A673 (cell line): ENCODE measurements around the gene HPSE2. TPM values are rescaled to one million over a fixed set of nuclear protein-coding genes. Genes with fewer than 3 reads are reported as not detected.

Experiments
- BruUV-seq: library from RNA; stranded (reverse); fragments of 400-500 nt; replicated peaks from 2 replicates; lab custom pipeline; 2021; lab: Mats Ljungman, UMichigan
- CTCF ChIA-PET: fragments of 300-600 bp; sonication (Branson Sonifier 250); formaldehyde crosslinking; loops from one replicate; lab custom pipeline; 2022; ENCODE audit warnings: antibody characterized with exemption; lab: Charles Lee
- POLR2A ChIA-PET: fragments of 300-600 bp; sonication (Branson Sonifier 250); formaldehyde crosslinking; loops from one replicate; lab custom pipeline; 2022; ENCODE audit warnings: antibody characterized with exemption; ENCODE audit not compliant: low non-redundant PET; lab: Charles Lee
- DNase-seq: peaks from one replicate; pipeline ENCODE4 v3.0.0-alpha.2; 2015; ENCODE audit warnings: low spot score
- H3K27ac ChIP-seq: fragments of 200-600 bp; sonication (generic); 2 replicates; pipeline ENCODE4 v1.5.1; 2016; ENCODE audit warnings: mixed run types, low read depth, mild to moderate bottlenecking, mixed read lengths, antibody characterized with exemption, low read length; ENCODE audit not compliant: poor library complexity, severe bottlenecking
- H3K27me3 ChIP-seq: fragments of 200-600 bp; sonication (generic); replicated peaks from 2 replicates; pipeline ENCODE4 v1.6.1; 2017; ENCODE audit warnings: mixed run types, low read depth, mild to moderate bottlenecking, mixed read lengths, antibody characterized with exemption, low read length; ENCODE audit not compliant: insufficient read depth, poor library complexity
- H3K36me3 ChIP-seq: fragments of 200-600 bp; sonication (generic); 2 replicates; pipeline ENCODE4 v1.6.1; 2016; ENCODE audit warnings: mixed run types, mild to moderate bottlenecking, mixed read lengths, antibody characterized with exemption, low read length; ENCODE audit not compliant: insufficient read depth, poor library complexity, severe bottlenecking
- H3K4me1 ChIP-seq: fragments of 200-600 bp; sonication (generic); 2 replicates; pipeline ENCODE4 v1.6.1; 2017; ENCODE audit warnings: mixed run types, mild to moderate bottlenecking, mixed read lengths, antibody characterized with exemption, low read length; ENCODE audit not compliant: insufficient read depth, poor library complexity, severe bottlenecking
- H3K4me3 ChIP-seq: fragments of 200-600 bp; sonication (generic); 2 replicates; pipeline ENCODE4 v1.5.1; 2016; ENCODE audit warnings: low read depth, mixed run types, mild to moderate bottlenecking, mixed read lengths, low read length; ENCODE audit not compliant: poor library complexity, severe bottlenecking
- H3K9me3 ChIP-seq: fragments of 200-600 bp; sonication (generic); 2 replicates; pipeline ENCODE4 v1.6.1; 2016; ENCODE audit warnings: mixed run types, low read depth, mild to moderate bottlenecking, mixed read lengths, antibody characterized with exemption, low read length; ENCODE audit not compliant: poor library complexity, severe bottlenecking
- CTCF ChIP-seq: fragments of 300-800, 200-600 bp; sonication (generic); conservative IDR thresholded peaks from 2 replicates; pipeline ENCODE4 v1.5.1; 2017; ENCODE audit warnings: low read depth, mild to moderate bottlenecking, antibody characterized with exemption, low read length, moderate library complexity, mixed read lengths
- EZH2 ChIP-seq: fragments of 200-600 bp; sonication (generic); IDR thresholded peaks from 2 replicates; pipeline ENCODE4 v1.6.1; 2017; ENCODE audit warnings: borderline replicate concordance, low read depth, mild to moderate bottlenecking, mixed read lengths, antibody characterized with exemption, low read length; ENCODE audit not compliant: poor library complexity, severe bottlenecking
- intact Hi-C: fragments of 100-400 bp; cut with micrococcal nuclease; formaldehyde crosslinking; loops from one replicate; pipeline ENCODE4 v1.10.0; 2022; ENCODE audit not compliant: unreplicated experiment
- total RNA-seq: library from RNA; stranded (reverse); gene quantifications from 2 replicates; pipeline ENCODE4 v1.2.3, GENCODE V29; 2021

HPSE2 gene
- total RNA-seq, 1 experiment from 2014 or later, result not detected

GRCh38 chr10:98971464-98971863 lies 264.2 kb downstream of the HPSE2 start:
- Histone ChIP-seq H3K36me3 (no peaks in the 10 kb centered on the region), H3K4me1 (no peaks in the 10 kb centered on the region), H3K9me3 (no peaks in the 10 kb centered on the region), H3K27ac (no peak overlapping the region), H3K27me3 (no peaks in the 10 kb centered on the region), H3K4me3 (no peak overlapping the region)
- ChIA-PET CTCF (no interaction called here), POLR2A (no interaction called here)
- no peak for DNase-seq
- intact Hi-C loops, result no loop called here
- no TSS peak for BruUV-seq
- TF ChIP-seq CTCF (no peak), EZH2 (no peak)

DNA sequence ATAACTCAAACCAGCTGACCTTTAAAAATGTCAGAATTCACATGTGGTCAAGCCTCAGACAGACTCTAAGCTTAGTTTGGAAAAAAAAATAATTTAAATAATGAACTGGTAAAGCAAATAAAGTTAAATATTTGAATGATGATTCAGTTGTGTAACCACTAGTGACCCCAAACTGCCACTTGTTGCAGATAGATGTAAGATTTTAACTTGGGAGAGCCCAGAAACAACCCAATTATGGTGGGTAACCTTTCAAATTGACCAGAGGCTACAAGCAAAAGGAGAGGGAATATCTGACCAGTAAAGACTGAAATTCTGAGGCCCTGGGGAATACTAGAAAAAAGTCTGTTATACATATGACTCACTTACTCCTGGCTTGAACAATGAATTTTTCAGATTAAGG lies 268.1 kb downstream of the HPSE2 start:
- Histone ChIP-seq H3K27me3 (no peaks in the 10 kb centered on the region), H3K27ac (no peak overlapping the region), H3K4me1 (no peaks in the 10 kb centered on the region), H3K36me3 (no peaks in the 10 kb centered on the region), H3K9me3 (no peaks in the 10 kb centered on the region), H3K4me3 (no peak overlapping the region)
- ChIA-PET CTCF (no interaction called here), POLR2A (no interaction called here)
- no peak for DNase-seq
- intact Hi-C loops, result no loop called here
- no TSS peak for BruUV-seq
- TF ChIP-seq CTCF (no peak), EZH2 (no peak)

DNA sequence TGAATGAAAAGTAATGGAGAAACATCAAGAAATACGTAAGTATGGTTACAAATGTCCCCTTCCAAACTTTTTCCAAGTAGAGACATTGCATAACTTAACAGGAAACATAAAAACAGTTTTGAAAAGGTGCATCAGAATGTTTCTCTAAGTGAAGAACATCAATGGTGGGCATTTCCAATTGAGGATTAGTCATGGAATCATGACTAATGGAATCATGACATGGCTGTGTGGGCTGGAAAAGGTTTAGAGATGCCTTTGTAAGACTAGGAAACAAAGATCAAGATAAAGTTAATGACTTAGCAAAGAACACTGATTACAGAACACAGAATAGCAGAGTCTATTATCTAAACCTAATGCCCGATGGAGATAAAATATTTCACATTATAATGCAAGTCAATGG lies 272.0 kb downstream of the HPSE2 start:
- POLR2A ChIA-PET, result no interaction called here
- H3K9me3 ChIP-seq, result no peaks in the 10 kb centered on the region
- no peaks in the 10 kb centered on the region for H3K27me3 ChIP-seq
- H3K27ac ChIP-seq, result no peak overlapping the region
- no peaks in the 10 kb centered on the region for H3K4me1 ChIP-seq
- CTCF ChIA-PET, result no interaction called here
- BruUV-seq, result no TSS peak
- H3K4me3 ChIP-seq, result no peak overlapping the region
- intact Hi-C loops, result no loop called here
- no peak for TF ChIP-seq EZH2
- no peak for TF ChIP-seq CTCF
- DNase-seq, result peak; percentile 25
- H3K36me3 ChIP-seq, result no peaks in the 10 kb centered on the region
